ENCODE data around the gene PRKD1. TPM values are rescaled to one million over a fixed set of nuclear protein-coding genes. Genes with fewer than 3 reads are reported as not detected.

PRKD1 gene
- total and polyA plus RNA-seq, 2 donors (not counting 1 experiment from before 2014, with no cell fraction given), result 0.03 to 4.3 TPM

GRCh38 chr14:29829851-29830250 lies 97.8 kb downstream of the PRKD1 start:
- no peak overlapping the region for H3K9ac ChIP-seq (ENCODE audit: low read length)
- no peaks in the 10 kb centered on the region for H4K20me1 ChIP-seq (ENCODE audit: control insufficient read depth, insufficient read depth, low read length, poor library complexity, severe bottlenecking)
- H3K4me2 ChIP-seq (replicated peaks; ENCODE audit: low read depth, low read length, poor library complexity, severe bottlenecking), result no peak overlapping the region
- no peaks in the 10 kb centered on the region for H3K27me3 Mint-ChIP-seq
- no peaks in the 10 kb centered on the region for H3K4me1 Mint-ChIP-seq
- no CpG with 5 or more reads among the region's 2 CpGs for WGBS (ENCODE audit: insufficient coverage)
- no peaks in the 10 kb centered on the region for H3K36me3 ChIP-seq (replicated peaks in 1 of 2; ENCODE audit: control extremely low read depth in 1 of 2, control insufficient read depth in 1 of 2, extremely low read depth in 1 of 2, insufficient read depth in 2 of 2, low read length in 1 of 2)
- H3K4me1 ChIP-seq (ENCODE audit: control insufficient read depth in 2 of 2, insufficient read depth in 2 of 2, low read length in 2 of 2), result no peaks in the 10 kb centered on the region
- ATAC-seq (ENCODE audit: low read depth) (no peak), DNase-seq (no peak)
- H3K79me2 ChIP-seq (ENCODE audit: control insufficient read depth, insufficient read depth, low read length), result no peaks in the 10 kb centered on the region
- POLR2A ChIA-PET, result no interaction called here
- H2AFZ ChIP-seq (ENCODE audit: insufficient read depth, low read depth, low read length, poor library complexity, severe bottlenecking), result no peak overlapping the region
- no peak for TF ChIP-seq CTCF (IDR thresholded peaks at IDR 0.05)
- TF ChIP-seq EZH2 (IDR thresholded peaks at IDR 0.05; ENCODE audit: borderline replicate concordance, insufficient read depth, low read depth, low read length, poor library complexity, severe bottlenecking), result no peak
- H3K27ac Mint-ChIP-seq, result no peak overlapping the region
- CTCF ChIA-PET, result no interaction called here
- no peaks in the 10 kb centered on the region for H3K27me3 ChIP-seq (replicated peaks in 1 of 4; ENCODE audit: control extremely low read depth in 1 of 4, control insufficient read depth in 3 of 4, insufficient read depth in 4 of 4, low read length in 3 of 4)
- no peaks in the 10 kb centered on the region for H3K9me3 Mint-ChIP-seq (ENCODE audit: insufficient read depth)
- no peak overlapping the region for H3K4me3 Mint-ChIP-seq
- H3K9me3 ChIP-seq (ENCODE audit: control extremely low read depth in 1 of 3, control insufficient read depth in 2 of 3, insufficient read depth in 1 of 3, low read length in 2 of 3), result no peaks in the 10 kb centered on the region
- intact Hi-C loops (cut with micrococcal nuclease), result no loop called here
- H3K4me3 ChIP-seq (ENCODE audit: control extremely low read depth in 1 of 5, extremely low read depth in 1 of 5, insufficient read depth in 1 of 5, low read depth in 2 of 5, low read length in 4 of 5), result no peak overlapping the region
- no peak overlapping the region for H3K27ac ChIP-seq (ENCODE audit: low read length in 2 of 2)

GRCh38 chr14:29823816-29824215 lies 103.8 kb downstream of the PRKD1 start:
- no peak for TF ChIP-seq EZH2 (IDR thresholded peaks at IDR 0.05; ENCODE audit: borderline replicate concordance, insufficient read depth, low read depth, low read length, poor library complexity, severe bottlenecking)
- TF ChIP-seq CTCF (IDR thresholded peaks at IDR 0.05), result no peak
- no peak overlapping the region for H3K27ac Mint-ChIP-seq
- H3K4me3 Mint-ChIP-seq, result no peak overlapping the region
- Histone ChIP-seq H3K4me2 (replicated peaks; ENCODE audit: low read depth, low read length, poor library complexity, severe bottlenecking) (no peak overlapping the region), H2AFZ (ENCODE audit: insufficient read depth, low read depth, low read length, poor library complexity, severe bottlenecking) (no peak overlapping the region), H3K9me3 (ENCODE audit: control extremely low read depth in 1 of 3, control insufficient read depth in 2 of 3, insufficient read depth in 1 of 3, low read length in 2 of 3) (no peaks in the 10 kb centered on the region), H3K9ac (ENCODE audit: low read length) (no peak overlapping the region), H3K4me1 (ENCODE audit: control insufficient read depth in 2 of 2, insufficient read depth in 2 of 2, low read length in 2 of 2) (no peaks in the 10 kb centered on the region), H3K79me2 (ENCODE audit: control insufficient read depth, insufficient read depth, low read length) (no peaks in the 10 kb centered on the region), H3K27ac (ENCODE audit: low read length in 2 of 2) (no peak overlapping the region), H3K27me3 (replicated peaks in 1 of 4; ENCODE audit: control extremely low read depth in 1 of 4, control insufficient read depth in 3 of 4, insufficient read depth in 4 of 4, low read length in 3 of 4) (no peaks in the 10 kb centered on the region), H3K36me3 (replicated peaks in 1 of 2; ENCODE audit: control extremely low read depth in 1 of 2, control insufficient read depth in 1 of 2, extremely low read depth in 1 of 2, insufficient read depth in 2 of 2, low read length in 1 of 2) (no peaks in the 10 kb centered on the region), H3K4me3 (ENCODE audit: control extremely low read depth in 1 of 5, extremely low read depth in 1 of 5, insufficient read depth in 1 of 5, low read depth in 2 of 5, low read length in 4 of 5) (no peak overlapping the region), H4K20me1 (ENCODE audit: control insufficient read depth, insufficient read depth, low read length, poor library complexity, severe bottlenecking) (no peaks in the 10 kb centered on the region)
- ATAC-seq (ENCODE audit: low read depth) (no peak), DNase-seq (no peak)
- intact Hi-C loops (cut with micrococcal nuclease), result no loop called here
- ChIA-PET CTCF (no interaction called here), POLR2A (no interaction called here)
- no peaks in the 10 kb centered on the region for H3K9me3 Mint-ChIP-seq (ENCODE audit: insufficient read depth)
- no peaks in the 10 kb centered on the region for H3K4me1 Mint-ChIP-seq
- whole genome bisulfite sequencing (ENCODE audit: insufficient coverage), result 82% methylated on average over 2 of the region's 5 CpGs
- no peaks in the 10 kb centered on the region for H3K27me3 Mint-ChIP-seq
